ENCODE data around the gene ERI3.

The ERI3 gene

DNA sequence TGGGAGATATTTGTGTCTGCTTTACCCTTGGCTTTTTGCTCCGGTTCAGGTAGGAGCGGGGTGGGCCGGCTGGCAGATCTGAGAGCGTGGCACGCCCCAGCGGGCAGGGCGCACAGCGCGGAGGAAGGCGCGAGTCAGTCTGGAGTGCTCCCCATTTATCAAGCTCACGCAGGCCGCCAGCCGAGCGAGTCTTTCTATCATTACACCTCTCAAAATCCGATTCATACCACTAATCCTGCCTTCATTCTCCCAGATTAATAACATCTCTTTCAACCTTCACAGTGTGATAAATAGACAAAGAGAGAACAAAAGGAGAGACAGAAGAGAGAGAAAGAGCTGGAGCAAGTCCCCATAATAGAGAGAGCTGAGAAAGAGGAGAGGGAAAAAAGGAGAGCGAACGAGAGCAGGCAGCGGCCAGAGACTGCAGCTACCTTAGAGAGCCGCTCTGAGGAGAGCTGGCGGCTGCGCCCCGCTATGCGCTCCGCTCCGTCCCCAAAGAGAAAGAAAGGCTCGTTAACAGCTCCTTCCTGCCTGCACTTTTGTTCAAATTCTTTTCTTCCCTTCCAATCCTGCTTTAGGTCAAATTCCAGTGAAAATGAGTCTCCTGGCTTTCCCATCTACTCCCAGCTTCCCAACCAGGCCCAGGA is 93.8 kb downstream of the ERI3 start:
- DNase-seq (ENCODE audit: low spot score), result no peak

DNA sequence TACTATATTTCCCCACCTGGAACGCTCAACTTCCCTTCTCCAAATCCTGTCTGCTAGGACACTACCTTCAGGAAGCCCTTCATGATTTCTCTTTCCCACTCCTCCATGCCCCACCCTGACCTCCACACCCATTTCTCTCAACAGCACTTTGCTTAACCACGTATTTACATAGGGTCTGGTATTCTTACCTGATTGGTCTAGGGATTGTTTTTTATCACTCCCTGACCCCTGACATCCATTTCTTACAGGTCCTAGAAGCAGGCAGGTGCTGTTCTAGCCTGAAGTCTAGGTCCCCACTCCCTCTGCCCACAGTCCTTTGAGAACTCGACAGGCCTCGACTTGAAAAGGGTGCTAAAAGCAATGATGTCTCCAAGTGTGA is 94.3 kb downstream of the ERI3 start:
- DNase-seq (ENCODE audit: low spot score), result no peak

GRCh38 chr1:44259090-44259489 is 96.0 kb downstream of the ERI3 start:
- no peak for DNase-seq (ENCODE audit: low spot score)

DNA sequence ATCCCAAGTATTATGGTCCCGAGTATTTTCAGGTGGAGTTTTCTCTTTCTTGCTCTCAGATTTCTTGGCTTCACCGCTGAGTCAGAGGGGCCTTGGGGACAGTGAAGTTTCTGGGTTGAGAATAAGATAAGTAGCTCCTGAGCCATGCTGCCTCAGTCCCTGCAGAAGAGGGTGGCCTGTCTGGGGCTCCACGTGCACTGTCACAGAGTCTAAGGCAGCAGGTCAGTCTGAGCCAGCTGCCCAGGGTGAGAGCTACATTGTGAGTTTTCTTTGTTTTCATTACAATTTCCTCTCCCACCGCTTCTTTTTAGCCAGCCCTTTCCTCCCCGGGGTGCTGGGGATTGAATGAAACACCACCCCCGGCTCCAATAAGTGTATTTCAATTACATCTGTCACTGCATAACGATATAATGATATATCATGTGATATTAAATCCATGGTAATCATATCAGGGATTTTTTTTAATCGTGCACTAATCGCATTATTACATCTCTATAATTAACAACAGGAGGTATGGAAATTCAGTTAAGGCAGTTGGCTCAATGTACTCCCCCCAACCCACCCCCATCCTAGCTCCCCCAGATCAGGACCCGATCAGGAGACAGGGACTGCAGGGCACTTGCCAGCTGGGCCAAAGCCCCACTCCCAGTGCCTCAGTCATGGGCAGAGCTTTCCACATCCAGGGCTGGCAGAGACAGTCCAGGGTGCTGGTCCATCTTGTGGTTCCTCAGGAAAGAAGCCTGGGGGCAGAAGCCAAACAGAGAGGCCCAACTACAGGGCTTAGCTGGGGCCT is 98.1 kb downstream of the ERI3 start:
- DNase-seq (ENCODE audit: low spot score), result no peak

DNA sequence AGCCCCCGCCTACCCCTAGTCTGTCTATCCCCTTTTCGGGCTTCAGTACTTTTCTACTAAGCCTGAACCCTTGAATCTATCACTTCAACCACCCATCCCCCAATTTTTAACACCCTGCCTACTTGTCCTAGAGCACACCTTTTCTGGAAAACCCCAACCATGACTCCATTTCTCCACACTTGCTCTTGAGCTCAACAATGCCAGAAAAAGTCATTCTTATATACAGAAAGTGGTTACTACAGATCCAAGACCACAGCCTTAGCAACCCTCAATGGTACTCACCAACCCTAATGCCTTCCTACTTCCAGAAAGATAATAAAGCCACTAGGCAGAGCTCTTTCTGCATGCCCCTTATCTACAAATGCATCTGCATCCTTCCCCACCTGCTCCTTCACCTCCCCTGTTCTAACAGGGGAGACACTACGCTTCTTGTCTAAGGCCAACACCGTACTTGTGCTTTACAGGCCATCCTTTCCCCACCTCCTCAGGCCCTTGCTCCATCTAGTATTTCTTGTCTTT is 100.6 kb downstream of the ERI3 start:
- DNase-seq (ENCODE audit: low spot score), result no peak

DNA sequence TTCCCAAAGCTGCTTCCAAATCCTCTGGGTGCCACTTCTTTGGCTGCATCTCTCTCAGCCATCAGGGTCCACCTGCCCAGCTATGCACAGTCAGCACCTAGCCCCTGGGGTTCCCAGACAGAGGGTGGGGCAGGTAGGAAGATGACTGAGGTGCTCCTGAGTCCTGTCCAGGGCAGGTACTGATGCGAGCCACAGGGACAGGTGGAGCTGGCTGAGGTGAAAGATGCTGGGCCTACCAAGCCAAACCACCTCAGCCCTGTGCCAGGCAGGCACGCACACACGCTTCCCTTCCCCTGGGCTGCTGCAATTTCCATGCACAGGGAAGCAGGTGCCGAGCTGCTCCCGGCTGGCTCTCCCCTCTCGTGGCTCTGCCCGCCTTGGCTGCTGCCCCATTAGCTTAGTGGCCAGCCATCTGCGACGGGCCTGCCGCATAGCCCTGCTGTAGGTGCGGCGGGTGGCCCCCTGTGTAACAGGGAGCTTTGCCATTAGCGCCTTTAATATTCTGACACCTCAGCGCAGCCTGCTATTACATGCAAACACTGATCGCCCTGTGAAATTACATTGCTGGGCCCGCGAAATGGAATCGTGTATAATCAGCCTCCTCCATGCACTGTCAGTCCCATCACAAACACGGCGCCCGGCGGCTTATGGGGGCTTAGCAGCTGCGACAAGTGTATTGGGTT is 102.9 kb downstream of the ERI3 start:
- no peak for DNase-seq (ENCODE audit: low spot score)

- no peak for DNase-seq (ENCODE audit: low spot score)
Observed at GRCh38 chr1:44251486-44251885, 103.6 kb downstream of the ERI3 start.

GRCh38 chr1:44250068-44250781 is 104.8 kb downstream of the ERI3 start:
- no peak for DNase-seq (ENCODE audit: low spot score)

GRCh38 chr1:44249543-44249942 is 105.5 kb downstream of the ERI3 start:
- DNase-seq (ENCODE audit: low spot score), result no peak

GRCh38 chr1:44246806-44247205 is 108.3 kb downstream of the ERI3 start:
- DNase-seq (ENCODE audit: low spot score), result no peak

GRCh38 chr1:44244986-44245385 is 110.1 kb downstream of the ERI3 start:
- no peak for DNase-seq (ENCODE audit: low spot score)

DNA sequence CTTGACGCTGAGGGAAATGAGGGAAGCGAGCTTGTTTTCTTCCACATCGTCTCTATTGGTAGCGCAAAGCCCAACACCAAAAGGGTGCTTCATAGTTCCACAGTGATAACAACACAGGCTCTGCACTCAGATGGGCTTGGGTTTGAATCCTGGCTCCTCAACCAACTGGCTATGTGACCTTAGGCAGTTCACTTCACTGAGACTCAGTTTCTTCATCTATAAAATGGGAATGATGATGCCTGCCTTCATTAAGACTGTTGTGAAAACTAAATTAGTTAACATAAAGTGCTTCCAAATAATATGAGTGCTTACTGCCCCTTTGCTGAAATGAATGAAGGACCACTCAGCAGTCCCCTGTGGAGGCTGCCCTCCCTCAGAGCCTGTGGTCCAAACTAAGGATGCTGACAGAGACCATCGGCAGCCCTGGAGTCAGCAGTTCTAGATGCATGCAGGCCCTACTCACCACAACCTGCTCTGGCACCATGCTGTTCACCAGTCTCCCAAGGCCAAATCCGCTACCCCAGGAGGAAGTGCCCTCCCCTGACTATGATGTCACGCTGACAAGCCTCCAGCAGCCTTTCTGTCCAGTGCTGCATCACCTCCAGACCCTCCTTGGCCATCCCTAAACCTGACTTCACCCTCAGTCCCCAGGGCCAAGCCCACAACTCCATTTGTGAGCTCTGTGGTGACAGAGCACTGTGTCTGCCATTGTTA is 111.1 kb downstream of the ERI3 start:
- DNase-seq (ENCODE audit: low spot score), result no peak

DNA sequence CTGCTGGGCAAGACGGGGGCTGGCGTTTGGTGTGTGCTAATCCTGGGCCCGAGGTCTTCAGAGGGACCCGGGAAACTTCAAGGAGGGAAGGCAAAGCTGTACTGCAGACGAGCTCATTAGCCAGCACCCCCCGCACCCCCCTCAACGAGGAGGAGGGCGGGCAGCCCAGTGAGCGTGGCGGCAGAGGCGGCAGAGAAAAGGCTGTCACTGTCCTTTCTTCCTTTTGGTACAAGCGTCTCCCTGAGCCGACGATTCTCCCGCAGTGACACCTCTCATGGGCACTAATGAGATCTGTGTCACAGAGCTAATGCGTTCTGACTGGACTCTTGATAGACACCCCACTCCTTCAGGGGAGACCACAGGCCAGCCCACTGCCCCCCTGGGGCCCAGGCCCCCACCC is 112.3 kb downstream of the ERI3 start:
- DNase-seq (ENCODE audit: low spot score), result no peak

- DNase-seq (ENCODE audit: low spot score), result no peak
Observed at GRCh38 chr1:44240802-44241671, 114.0 kb downstream of the ERI3 start.

- DNase-seq (ENCODE audit: low spot score), result no peak
Observed at GRCh38 chr1:44239961-44240371, 115.1 kb downstream of the ERI3 start.

GRCh38 chr1:44239331-44239960 is 115.6 kb downstream of the ERI3 start:
- peak; percentile 51 for DNase-seq (ENCODE audit: low spot score)

DNA sequence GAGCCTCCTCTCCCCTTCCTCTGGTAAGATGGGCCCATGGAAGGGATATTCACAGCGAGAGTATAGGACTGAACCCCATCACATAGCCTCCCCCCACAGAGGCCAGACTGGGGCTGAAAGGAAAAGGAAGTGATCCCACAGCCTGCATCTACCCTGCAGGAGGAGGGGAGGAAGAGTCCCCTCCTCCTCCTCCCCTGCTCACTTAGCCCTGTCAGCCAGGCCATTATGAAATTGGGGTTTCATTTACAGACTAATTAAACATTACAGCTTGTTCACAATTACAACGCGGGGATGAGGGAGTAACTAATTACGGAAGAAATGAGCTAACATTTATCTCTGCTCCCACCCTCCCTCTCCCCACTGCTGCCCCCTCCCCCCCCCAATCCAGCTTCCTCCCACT is 116.4 kb downstream of the ERI3 start:
- DNase-seq (ENCODE audit: low spot score), result no peak

- peak; percentile 26 for DNase-seq (ENCODE audit: low spot score)
Observed at GRCh38 chr1:44237721-44238457, 117.2 kb downstream of the ERI3 start.

DNA sequence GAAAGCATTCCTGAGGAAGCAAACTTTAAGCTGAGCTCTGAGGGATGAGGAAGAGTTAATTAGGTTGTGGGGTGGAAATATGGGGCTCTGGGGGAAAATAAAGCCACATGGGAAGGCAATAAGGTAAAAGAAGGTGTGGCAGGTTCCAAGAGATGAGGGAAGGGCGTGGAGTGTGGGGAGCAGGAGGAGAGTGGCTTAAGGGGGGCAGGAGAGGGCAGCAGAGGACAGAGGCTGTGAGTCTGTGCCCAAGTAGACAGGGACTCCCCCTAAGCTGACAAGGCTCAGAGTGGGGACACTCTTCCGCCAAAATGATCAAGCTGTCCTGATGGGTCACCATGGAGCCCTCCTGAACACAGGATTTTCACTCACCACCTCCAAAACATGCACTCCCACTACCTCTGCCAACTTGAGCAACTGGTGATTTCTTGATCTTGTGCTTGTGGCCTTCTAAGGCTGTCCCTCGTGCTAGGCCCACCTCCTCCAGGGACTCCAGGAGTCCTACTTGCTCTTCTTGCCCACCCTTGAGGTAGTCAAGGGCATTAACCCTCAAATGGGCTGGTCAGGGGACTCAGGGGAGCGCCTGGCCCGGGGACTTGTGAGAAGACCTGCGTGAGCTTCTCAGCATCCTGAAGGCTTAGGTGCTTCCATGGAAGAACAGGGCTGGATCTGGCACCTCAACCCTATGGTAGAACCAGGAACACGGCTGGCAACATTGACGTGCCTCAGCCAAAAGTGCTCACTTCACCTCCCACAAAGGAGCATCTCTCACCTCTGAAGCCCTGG is 118.4 kb downstream of the ERI3 start:
- no peak for DNase-seq (ENCODE audit: low spot score)
